Stimulated activated naive CD4-positive, alpha-beta T cell treated with Interleukin-2 at 50 U/mL for 16 hours (primary cell): ENCODE measurements around the gene ADARB2.
"Not testable (repeated sequence)": the region's sequence is repeated elsewhere in the genome, so short reads cannot be mapped to it uniquely, and the experiment has no call there.

Experiments
- DNase-seq: peaks from one replicate; lab custom pipeline; 2025; lab: John Stamatoyannopoulos, UW

The ADARB2 gene

DNA sequence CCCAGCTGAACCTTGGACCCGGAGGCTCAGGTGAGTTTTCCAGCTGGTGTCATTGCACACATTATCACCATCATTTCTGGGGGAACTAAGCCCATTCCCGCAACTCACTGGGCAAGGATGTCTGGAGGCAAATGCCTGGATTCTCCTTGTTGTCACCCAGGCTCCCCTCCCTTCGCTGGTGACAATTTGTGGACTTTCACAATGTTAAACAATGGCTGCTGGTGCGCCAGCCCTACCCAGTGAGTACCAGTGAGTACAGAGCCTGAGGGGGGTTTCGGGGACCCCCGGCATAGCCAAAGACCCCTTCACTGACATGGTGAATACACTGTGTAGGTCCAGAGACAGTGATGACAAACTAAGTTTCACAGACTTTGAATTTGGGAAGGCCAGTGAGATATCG, 189.2 kb downstream of the ADARB2 start:
- no peak for DNase-seq

DNA sequence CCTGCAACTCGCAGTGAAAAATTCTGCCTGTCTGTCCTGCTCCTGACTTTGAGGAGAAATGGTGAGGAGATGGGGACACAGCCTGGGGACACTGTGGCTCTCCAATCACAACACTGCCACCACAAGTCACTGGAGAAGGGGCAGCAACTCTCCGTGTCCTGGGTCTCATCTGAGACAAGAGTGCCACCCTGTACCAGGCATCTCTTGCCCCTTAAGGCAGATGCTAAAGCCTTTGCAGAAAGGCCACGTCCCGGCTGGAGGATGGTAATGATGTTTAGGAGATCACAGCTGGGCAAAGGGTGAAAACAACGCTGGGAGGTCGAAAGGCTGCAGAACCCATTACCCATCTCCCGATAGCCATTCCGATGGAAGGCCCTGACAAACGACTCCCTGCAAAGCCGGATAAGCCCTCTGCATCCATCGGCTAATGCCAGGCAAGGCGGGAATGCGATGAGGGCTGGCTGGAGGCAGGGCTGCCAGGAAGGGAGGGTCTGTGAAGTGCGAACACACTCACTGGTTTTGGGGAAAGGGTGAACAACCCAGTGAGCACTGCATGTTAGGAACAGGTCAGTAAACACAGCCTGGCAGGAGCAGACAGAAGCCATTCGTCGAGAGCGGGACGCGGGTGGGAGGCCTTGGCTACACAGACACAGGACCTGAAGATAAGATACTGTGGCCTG, 190.8 kb downstream of the ADARB2 start:
- no peak for DNase-seq

DNA sequence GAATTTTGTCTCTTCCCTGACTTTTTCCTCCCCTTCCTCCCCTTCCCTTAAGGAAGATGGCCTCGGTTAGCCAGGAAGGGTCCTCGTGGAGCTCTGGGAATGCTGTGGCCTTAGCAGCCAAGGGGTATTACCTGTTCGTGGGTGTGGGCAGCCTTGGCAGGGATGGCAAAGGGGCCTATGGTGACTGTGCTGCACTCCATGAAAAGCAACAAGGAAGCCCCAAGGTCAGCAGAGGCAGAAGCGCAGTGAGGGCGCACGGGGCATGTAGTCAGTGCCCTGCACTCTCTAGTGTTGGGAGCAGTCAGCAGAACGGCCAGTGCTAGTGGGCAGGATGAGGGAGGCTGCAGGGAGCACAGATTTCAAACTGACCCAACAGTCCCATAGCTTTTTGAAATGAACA, 191.8 kb downstream of the ADARB2 start:
- DNase-seq, result no peak

DNA sequence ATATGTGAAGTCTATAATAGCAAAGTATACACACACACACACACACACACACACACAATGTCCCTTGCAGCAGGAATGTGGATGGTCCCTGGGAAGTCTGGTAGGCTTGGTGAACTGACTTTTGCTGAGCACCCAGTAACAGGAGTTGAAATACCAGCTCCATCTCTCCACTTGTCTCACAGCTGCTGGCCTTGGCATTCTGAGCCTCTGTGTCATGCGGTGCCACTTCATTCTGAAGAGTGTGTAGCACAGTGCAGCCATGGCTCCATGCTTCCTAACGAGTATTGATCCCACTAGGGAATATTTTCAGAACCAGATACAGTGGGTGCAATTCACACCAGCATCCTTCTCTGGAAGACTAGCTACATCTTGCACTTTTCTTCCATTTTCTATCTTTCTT, 192.4 kb downstream of the ADARB2 start:
- DNase-seq, result no peak

DNA sequence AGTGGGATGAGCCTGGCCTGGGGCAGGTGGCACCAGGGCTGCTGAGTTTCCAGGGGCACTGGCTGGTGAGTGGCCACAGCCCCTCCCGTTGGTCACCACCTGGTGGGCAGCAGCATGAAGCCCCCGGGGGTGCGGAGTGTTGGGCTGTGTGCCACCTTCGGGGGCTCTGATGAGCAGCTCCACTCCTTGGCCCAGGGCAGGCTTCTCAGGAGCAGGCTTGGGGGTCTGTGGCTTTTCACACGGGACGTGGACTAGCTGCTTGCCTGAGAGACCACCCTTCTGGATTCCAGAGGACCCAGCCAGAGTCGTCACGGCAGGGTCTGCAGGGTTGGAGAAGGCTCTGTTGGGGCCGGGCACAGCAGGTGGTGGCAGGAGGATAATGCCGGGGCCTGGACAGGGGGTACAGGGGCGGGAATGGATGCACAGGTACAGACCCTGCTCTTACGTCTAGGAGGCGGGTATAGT, 193.1 kb downstream of the ADARB2 start:
- no peak for DNase-seq

DNA sequence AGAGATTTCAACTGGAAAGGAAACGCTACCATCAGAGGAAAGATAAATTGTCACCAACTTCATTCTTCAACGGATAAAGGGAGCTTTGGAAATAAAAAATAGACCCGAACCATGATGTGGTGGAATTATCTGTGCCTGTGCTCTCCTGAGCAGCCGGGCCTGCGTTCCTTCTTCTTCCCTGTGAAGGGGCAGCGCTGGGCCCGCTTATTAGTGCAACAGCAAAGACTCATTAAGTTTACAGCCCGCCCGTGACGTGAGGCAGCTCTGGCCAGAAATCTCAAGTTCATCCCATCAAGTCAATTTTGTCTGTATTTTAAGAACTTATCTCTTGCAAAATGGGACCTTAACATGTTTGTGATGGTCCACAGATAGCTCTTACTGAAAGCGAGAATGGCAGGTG, 193.7 kb downstream of the ADARB2 start:
- no peak for DNase-seq

DNA sequence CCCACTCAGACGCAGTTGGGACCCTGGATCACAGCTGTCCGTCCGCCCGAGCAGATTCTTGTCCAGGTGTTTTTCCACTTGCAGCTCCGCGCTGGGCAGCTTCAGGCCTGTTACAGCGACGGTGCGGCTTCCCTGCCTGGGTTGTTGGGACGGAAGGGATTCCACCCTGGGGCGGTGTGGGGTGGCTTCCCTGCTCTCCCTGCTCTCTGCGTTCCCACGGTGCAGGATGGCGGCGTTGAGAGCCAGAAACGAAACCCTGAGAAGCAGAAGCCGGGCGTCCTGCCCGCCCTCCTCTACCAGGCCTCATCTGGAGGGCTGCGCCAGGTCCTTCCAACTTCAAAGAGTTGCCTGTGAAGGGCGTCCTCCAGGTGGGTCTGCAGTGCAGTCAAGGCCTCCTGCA, 194.4 kb downstream of the ADARB2 start:
- DNase-seq, result no peak

DNA sequence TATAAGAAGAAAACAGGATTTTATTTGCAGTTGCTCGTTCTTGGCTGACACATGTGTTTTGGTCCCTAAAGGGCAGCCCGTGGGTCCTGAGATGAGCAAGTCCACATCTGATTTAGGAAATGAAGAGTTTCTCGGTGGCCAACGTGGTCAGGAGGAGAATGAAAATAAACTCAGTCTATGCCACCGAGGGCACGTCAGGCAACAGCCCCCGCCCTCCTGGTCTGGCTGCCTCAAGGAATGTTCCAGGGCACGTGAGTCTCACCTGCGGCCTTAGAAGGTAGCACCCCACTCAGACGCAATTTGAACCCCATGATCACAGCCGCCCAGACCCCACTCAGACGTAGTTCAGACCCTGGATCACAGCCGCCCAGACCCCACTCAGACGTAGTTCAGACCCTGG, 197.2 kb downstream of the ADARB2 start:
- DNase-seq, result no peak

DNA sequence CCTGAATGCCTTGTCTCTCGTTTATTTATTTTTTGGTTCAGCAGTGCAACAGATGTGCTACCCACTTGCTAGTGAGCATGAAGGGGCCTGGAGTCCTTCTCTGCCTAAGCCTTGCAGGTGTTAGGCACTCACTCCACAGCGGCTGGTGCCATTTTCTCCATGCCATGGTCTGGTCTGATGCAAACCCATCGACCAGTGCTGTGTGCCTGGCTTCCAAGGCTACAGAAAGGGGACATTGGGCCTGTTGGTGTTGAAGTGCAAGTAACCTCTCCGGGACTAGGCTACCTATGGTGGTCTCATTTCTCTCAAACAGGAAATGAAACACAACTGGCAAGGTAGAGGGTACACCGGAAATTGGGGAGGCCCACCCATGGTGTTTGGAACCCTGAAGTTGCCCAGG, 198.1 kb downstream of the ADARB2 start:
- DNase-seq, result no peak

DNA sequence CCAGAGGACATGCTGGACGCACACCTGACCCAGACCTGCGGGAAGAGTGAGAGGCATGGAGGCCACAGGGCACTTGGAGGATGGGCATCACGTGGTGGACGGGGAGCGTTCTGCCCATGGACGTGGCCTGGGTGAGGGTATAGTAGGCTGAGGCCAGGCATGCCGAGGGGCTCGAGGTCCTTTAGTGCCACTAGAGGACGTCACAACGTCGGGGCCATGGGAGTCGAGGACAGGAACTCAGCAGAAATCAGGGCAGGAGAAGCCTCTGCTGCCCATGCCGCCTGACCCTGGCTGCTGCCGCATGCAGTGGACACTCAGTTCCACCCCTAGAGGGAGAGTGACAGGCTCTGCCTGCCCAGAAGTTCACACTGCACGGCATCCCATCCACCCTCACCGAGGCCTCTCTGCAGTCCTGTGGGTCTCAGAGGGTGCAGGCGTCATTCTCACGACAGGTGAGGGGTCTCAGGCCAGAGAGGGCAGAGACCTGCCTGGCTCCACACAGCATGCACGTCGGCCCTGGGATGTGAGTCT, 198.7 kb downstream of the ADARB2 start:
- no peak for DNase-seq

DNA sequence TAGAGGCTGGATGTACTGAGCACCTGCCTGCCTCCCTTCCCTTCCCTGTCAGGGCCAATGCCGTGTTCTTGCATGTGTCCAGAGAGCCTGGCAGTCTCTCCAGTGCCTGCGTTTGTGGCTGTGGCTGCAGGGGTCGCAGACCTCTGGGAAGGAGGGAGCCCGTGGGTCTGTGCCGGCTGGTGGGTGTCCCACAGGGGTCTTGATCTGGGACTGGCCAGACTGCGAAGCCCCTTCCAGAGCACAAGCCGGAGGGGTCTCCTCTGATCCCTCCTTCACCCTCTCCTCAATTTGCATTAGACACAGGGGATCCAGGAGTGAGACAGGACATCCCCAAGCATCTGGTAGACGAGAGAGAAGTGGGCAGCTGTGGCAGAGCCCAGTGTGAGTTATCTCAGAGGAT, 199.2 kb downstream of the ADARB2 start:
- no peak for DNase-seq

DNA sequence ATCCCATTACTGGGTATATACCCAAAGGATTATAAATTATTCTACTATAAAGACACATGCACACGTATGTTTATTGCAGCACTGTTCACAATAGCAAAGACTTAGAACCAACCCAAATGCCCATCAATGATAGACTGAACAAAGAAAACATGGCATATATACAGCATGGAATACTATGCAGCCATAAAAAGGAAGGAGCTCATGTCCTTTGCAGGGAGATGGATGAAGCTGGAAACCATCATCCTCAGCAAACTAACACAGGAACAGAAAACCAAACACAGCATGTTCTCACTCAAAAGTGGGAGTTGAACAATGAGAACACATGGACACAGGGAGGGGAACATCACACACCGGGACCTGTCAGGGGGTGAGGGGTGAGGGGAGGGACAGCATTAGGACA, 199.9 kb downstream of the ADARB2 start:
- not testable (repeated sequence) for DNase-seq

DNA sequence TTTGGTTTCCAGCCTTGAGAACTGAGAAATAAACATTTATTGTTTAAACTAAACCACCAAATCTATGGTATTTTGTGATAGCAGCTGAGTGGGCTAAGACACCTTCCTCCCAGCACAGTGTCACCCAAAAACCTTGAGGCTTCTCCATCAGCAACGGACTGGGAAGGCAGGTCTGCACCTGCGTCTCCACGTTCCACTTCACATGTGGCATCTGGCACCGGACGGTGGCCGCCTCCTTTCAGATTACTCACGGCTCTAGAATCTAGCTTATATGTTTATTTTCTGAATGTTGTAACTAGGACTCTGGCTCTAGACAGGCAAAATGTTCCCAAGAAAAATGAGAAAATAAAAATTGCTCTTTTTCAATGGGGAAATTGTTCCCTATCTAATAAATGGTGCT, 201.0 kb downstream of the ADARB2 start:
- DNase-seq, result no peak

DNA sequence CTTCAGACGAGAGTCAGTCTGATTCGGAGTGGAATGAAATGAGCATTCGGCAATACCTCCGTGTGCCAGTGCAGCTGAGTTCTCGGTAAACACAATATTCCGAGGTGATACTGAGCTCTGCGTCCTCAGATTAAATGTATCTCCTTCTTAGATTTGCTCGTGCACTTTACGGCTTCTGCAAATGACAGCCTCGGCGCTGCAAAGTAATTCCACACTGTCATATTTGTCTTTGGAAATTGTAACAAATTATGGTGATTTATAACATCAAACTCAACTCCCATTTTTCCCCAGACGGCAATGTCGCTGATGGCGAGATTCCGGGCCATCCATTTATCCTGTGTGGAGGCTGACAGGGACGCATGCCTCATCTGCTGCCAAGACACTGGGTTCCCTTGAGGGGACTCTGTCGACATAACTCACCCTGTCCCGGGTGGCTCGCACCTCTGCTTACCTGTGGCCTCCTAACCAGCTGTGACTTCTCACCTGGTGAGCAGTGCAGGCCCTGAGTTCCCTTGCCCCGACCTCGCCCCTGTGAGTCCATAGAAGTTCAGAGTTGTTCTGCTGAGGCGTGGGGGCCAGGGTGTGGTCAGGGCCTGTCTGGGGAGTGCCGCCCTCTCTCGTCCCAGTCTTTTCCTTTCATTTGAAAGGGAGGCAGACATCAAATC, 201.9 kb downstream of the ADARB2 start:
- no peak for DNase-seq

DNA sequence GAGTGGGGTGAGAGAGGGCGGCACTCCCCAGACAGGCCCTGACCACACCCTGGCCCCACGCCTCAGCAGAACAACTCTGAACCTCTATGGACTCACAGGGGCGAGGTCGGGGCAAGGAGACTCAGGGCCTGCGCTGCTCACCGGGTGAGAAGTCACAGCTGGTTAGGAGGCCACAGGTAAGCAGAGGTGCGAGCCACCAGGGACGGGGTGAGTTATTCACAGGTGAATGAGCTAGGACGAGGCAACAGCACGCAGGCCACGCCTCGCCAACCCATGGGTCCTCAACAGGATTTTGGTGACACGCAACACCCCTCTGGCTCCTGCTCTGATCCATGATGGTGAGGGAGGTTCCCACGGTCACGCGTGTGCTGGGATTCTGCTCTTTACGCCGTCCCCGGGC, 202.5 kb downstream of the ADARB2 start:
- DNase-seq, result no peak

DNA sequence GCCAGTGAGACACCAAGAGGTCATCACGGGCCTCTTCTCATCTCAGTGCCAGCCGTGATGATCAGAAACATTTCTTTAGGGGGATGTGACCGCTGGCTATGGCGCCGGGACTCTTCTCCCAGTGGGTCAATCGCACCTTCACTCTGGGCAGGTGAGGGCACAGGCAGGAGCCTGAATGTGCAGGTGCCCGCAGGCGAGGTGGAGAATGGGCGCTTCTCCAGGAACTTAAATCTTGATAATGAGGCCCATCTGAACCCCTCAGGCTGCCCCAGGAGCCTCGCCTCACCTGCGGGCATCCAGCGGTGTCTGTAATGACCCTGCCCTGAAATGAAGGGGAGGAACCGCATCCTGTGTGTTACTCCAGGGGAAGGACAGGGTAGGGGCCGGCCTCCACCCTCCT, 204.7 kb downstream of the ADARB2 start:
- DNase-seq, result no peak

DNA sequence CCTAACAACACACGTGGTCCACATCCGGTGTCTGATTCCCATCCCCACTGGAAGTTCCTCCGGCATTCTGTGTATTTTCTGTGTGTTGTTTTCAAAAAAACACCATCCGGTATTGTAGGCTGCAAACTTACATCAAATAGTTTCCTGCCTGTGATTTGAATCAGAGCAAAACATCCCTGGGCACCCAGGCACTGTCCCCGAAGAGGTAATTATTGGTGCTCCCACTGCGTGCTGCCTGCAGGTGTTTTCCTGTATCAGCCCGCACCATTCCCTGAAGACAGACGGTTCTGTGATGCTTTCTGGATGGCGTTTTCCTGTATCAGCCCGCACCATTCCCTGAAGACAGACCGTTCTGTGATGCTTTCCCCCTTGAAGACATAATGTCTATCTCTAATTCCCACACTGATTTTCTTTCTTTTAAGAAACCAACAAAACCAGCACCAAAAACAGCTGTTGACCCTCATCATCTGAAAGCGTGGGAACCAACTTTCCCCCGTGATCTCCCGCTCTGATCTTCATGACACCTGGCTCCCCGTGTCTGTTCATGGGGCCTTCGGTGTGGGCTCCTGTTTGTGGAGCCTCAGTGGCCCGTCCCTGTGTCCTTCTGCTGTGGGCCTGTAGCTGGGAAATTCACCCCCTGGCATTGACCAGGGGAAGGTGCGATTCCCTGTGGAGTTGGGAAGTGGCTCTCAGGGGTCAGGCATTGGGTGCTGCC, 205.3 kb downstream of the ADARB2 start:
- DNase-seq, result no peak

DNA sequence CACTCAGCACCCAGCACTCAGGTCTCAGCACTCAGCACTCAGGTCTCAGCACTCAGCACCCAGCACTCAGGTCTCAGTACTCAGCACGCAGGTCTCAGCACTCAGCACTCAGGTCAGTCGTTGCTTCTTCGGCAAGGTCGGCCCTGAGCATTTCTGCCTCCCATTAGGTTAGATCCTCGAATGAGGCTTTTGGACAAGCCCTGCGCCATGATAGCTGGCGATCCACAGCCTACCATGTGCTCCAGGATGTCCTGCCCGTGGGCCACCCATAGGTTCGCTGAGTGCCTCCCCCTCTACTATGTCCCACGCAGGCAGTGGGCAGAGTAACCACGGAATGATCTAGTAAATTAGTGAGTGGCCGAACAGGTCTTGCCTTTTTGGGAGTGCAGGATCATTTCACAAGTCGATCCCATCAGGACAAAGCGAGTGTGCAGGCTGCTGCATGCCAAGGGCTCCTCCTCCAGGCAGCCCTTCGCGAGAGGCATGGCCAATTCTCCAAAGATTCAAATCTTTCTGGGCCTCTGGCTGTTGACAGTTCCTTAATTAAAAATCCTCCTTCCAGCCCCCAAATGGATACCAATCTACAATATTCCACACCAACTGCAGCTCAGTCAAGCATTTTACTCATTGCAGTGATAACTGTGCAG, 206.3 kb downstream of the ADARB2 start:
- no peak for DNase-seq

DNA sequence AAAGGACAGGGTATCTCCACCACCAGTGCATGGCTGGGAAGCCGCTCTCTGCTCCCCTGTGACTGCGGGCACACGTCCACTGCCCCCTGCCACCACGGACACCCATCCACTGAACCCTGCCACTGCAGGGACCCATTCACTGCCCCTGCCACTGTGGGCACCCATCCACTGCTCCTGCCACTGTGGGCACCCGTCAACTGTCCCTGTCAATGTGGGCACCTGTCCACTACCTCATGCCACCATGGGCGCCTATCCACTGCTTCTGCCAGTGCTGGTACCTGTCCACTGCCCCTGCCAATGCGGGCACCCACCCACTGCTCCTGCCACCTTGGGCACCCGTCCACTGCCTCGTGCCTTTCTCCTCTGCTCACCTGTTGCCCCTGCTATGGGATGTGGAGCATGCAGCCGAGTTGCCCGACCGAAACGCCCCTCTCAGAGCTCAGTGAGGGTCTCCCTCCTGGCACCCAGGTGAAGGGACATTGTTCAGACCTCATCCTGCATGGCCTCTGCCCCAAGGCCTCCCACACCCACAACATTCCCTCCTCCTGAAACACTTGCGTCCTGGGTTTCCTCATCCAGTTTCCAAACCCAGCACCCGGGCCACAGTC, 207.4 kb downstream of the ADARB2 start:
- DNase-seq, result no peak

DNA sequence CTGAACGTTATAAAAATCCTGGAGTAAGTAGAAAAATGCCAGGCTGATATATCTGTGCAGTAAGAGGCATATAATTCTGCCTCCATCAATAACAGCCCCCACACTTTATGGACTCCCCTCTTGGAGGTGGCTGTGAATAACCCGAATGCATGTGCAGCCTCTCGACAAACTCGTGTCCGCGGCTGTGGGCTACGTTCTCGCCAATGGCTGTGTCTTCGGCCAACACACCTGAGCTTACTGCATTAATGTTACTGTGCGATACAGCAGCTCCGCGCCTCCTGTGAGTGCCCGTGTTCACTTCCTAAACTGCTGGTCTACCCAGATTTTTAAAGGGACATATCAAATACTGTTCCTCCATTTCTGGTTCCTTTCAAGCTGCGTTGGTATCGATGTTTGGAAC, 209.4 kb downstream of the ADARB2 start:
- no peak for DNase-seq

DNA sequence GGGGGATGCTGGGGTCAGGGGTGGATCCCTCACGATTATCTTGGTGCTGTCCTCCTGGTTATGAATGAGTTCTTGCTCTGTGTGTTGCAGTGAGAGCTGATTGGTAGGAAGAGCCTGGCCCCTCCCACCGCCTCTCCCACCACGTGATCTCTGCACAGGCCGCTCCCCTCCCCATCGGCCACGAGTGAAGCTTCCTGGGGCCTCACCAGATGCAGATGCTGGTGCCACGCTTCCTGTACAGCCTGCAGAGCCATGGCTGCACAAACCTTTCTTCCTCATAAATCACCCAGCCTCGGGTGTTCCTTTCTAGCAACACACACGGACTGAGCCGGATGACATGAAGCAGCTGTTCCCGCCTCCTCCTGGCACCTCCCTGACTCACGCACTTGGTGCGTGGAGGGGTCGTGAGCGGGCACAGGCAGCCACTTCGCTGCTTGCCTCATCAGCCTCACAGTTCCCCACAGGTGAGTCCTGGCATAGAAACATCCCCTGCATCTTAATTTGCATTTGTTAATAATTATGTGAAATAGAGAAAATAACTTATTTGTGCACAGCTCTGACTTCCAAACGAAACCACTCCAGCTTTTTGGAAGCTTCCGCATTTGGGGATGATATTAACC, 210.8 kb downstream of the ADARB2 start:
- DNase-seq, result no peak
